GM12878 (cell line): ENCODE data around the gene MIPOL1. TPM values are rescaled to one million over a fixed set of nuclear protein-coding genes. Genes with fewer than 3 reads are reported as not detected.

Experiments
- ATAC-seq: fragments of 200-7000 bp; cut with Tn5 transposase; 3 replicates; pipeline ENCODE4 v1.9.1; 2020; ENCODE audit warnings: mild to moderate bottlenecking, moderate library complexity
- BruUV-seq: library from RNA; stranded (reverse); fragments of 400-500 nt; replicated peaks from 2 replicates; lab custom pipeline; 2021; lab: Mats Ljungman, UMichigan
- CTCF ChIA-PET: fragments of 300-600 bp; sonication (Branson Sonifier 250); formaldehyde crosslinking; extraction: SDS; loops from one replicate; lab custom pipeline; 2021; ENCODE audit warnings: inconsistent platforms; lab: Yijun Ruan, JAX
- POLR2A ChIA-PET: fragments of 350-600 bp; formaldehyde crosslinking; extraction: SDS; loops from one replicate; lab custom pipeline; 2021; ENCODE audit warnings: inconsistent platforms; lab: Charles Lee
- RAD21 ChIA-PET: fragments of 300-600 bp; sonication (Branson Sonifier 250); formaldehyde crosslinking; loops from one replicate; lab custom pipeline; 2023; ENCODE audit warnings: antibody characterized with exemption; ENCODE audit not compliant: unreplicated experiment; lab: Charles Lee
- SMC1A ChIA-PET: fragments of 300-600 bp; sonication (Branson Sonifier 250); formaldehyde crosslinking; loops from one replicate; lab custom pipeline; 2023; ENCODE audit not compliant: unreplicated experiment, uncharacterized antibody; lab: Charles Lee
- DNase-seq: peaks from one replicate; pipeline ENCODE4 v3.0.0-alpha.2; 2011; ENCODE audit warnings: low read depth, low spot score
- FAIRE-seq: peaks from 3 replicates; lab custom pipeline; 2011; peaks lifted over from hg19 to GRCh38; lab: Jason Lieb, UNC
- H2AFZ ChIP-seq: 2 replicates; pipeline ENCODE4 v1.6.0; 2011; ENCODE audit warnings: low read depth, low read length, control low read depth; ENCODE audit not compliant: control insufficient read depth
- H3K27ac ChIP-seq: 2 replicates; pipeline ENCODE4 v1.5.1; 2011; ENCODE audit warnings: control low read depth; ENCODE audit not compliant: control insufficient read depth, insufficient read depth
- H3K27me3 ChIP-seq, 2 experiments: replicated peaks in 1 of 2; 2 replicates each; pipeline versions ENCODE4 v1.6.0 to v1.6.1; 2011; ENCODE audit warnings: low read length in 1 of 2; ENCODE audit not compliant: control insufficient read depth in 2 of 2, insufficient read depth in 2 of 2
- H3K36me3 ChIP-seq, 2 experiments: 2 replicates each; pipeline ENCODE4 v1.5.1; 2011; ENCODE audit warnings: low read length in 1 of 2; ENCODE audit not compliant: control insufficient read depth in 2 of 2, insufficient read depth in 2 of 2
- H3K4me1 ChIP-seq: 2 replicates; pipeline ENCODE4 v1.6.1; 2011; ENCODE audit warnings: mild to moderate bottlenecking, low read length, moderate library complexity, mixed read lengths; ENCODE audit not compliant: control insufficient read depth, insufficient read depth
- H3K4me2 ChIP-seq: 2 replicates; pipeline ENCODE4 v1.6.0; 2011; ENCODE audit warnings: control low read depth; ENCODE audit not compliant: control insufficient read depth, insufficient read depth
- H3K4me3 ChIP-seq: fragments of 200-600 bp; sonication (generic); 2 replicates; pipeline ENCODE4 v1.5.1; 2016
- H3K79me2 ChIP-seq: 2 replicates; pipeline ENCODE4 v1.6.0; 2011; ENCODE audit warnings: low read length; ENCODE audit not compliant: control insufficient read depth, insufficient read depth
- H3K9ac ChIP-seq: 2 replicates; pipeline ENCODE4 v1.8.0; 2011; ENCODE audit warnings: low read length, control low read depth, mixed read lengths; ENCODE audit not compliant: control insufficient read depth, insufficient read depth
- H3K9me3 ChIP-seq: replicated peaks from 3 replicates; pipeline ENCODE4 v1.5.1; 2011; ENCODE audit warnings: mild to moderate bottlenecking, low read length; ENCODE audit not compliant: control insufficient read depth, insufficient read depth
- H4K20me1 ChIP-seq: 2 replicates; pipeline ENCODE4 v1.6.0; 2011; ENCODE audit not compliant: control insufficient read depth, insufficient read depth
- BACH1 ChIP-seq: fragments of 450-650 bp; IDR thresholded peaks from 2 replicates; pipeline ENCODE4 v1.6.1; 2017; ENCODE audit warnings: mild to moderate bottlenecking, borderline replicate concordance
- BRCA1 ChIP-seq: IDR thresholded peaks from 2 replicates; pipeline ENCODE4 v1.6.1; 2011; ENCODE audit warnings: low read depth, low read length, improper control_type of control experiment
- CTCF ChIP-seq, 3 experiments: IDR thresholded peaks in 2 of 3; conservative IDR thresholded peaks in 1 of 3; 2 replicates each; pipeline ENCODE4 v1.5.1; 2011; ENCODE audit warnings: low read depth in 3 of 3, low read length in 3 of 3, mild to moderate bottlenecking in 3 of 3, control low read depth in 2 of 3, moderate library complexity in 2 of 3, inconsistent platforms in 1 of 3, mixed read lengths in 1 of 3; ENCODE audit not compliant: control insufficient read depth in 2 of 3, insufficient read depth in 1 of 3; ENCODE audit errors: extremely low read depth in 1 of 3
- EZH2 ChIP-seq: IDR thresholded peaks from 2 replicates; pipeline ENCODE4 v1.6.1; 2012; ENCODE audit warnings: low read depth, mild to moderate bottlenecking, control low read depth, inconsistent platforms, low read length, borderline replicate concordance; ENCODE audit not compliant: control insufficient read depth
- FOXM1 ChIP-seq: IDR thresholded peaks from 2 replicates; pipeline ENCODE4 v1.6.1; 2012; ENCODE audit warnings: low read depth, mild to moderate bottlenecking, inconsistent platforms, low read length, moderate library complexity
- MEF2B ChIP-seq: fragments of 450-650 bp; IDR thresholded peaks from 2 replicates; pipeline ENCODE4 v1.6.1; 2018; ENCODE audit warnings: mild to moderate bottlenecking, moderate library complexity; ENCODE audit not compliant: partially characterized antibody, poor library complexity, severe bottlenecking
- NR2C2 ChIP-seq: IDR thresholded peaks from 2 replicates; pipeline ENCODE4 v1.6.1; 2011; ENCODE audit warnings: borderline replicate concordance, low read depth; ENCODE audit not compliant: control insufficient read depth, insufficient read length
- POLR2A ChIP-seq: IDR thresholded peaks from 2 replicates; pipeline ENCODE4 v1.6.1; 2011; ENCODE audit warnings: low read depth, mild to moderate bottlenecking, low read length
- SMAD5 ChIP-seq: IDR thresholded peaks from 2 replicates; pipeline ENCODE4 v1.6.1; 2016; ENCODE audit warnings: antibody characterized with exemption, low read depth
- SMARCA5 ChIP-seq: fragments of 450-650 bp; IDR thresholded peaks from 2 replicates; pipeline ENCODE4 v1.6.1; 2017; ENCODE audit warnings: mild to moderate bottlenecking
- STAT1 ChIP-seq: fragments of 450-650 bp; conservative IDR thresholded peaks from 2 replicates; pipeline ENCODE4 v1.6.1; 2014; ENCODE audit warnings: antibody characterized with exemption, mild to moderate bottlenecking
- TCF3 ChIP-seq: IDR thresholded peaks from 2 replicates; pipeline ENCODE4 v1.6.1; 2012; ENCODE audit warnings: low read depth, mild to moderate bottlenecking, low read length, borderline replicate concordance; ENCODE audit not compliant: insufficient read depth
- WGBS: methylation state at CpG from one replicate; pipeline ENCODE4 v1.1.6; 2016; ENCODE audit warnings: low lambda C conversion rate; ENCODE audit not compliant: insufficient replicate concordance, insufficient coverage; ENCODE audit errors: missing lambda C conversion rate; 5-methylcytosine and 5-hydroxymethylcytosine counted together
- in situ Hi-C: fragments of 300-500 bp; cut with MboI; formaldehyde crosslinking; loops from 9 replicates; pipeline ENCODE4 v1.14.3; 2018; ENCODE audit warnings: mixed read lengths
- intact Hi-C: fragments of 100-400 bp; cut with micrococcal nuclease; formaldehyde crosslinking; loops from one replicate; pipeline ENCODE4 v1.14.2; 2022; ENCODE audit not compliant: unreplicated experiment
- polyA plus RNA-seq, 11 experiments: library from polyadenylated mRNA; depleted of rRNA in 4 of 11; unstranded in 6 of 11; stranded (reverse) in 5 of 11; fragments of >200 nt; fragmentation: Nextera tagmentation in 4 of 11; fragmentation: Illumina TruSeq in 1 of 11; extraction: Ambion mirVana in 4 of 11; extraction: Trizol in 1 of 11; gene quantifications; 1 replicate in 1 of 11; 2 replicates in 10 of 11; pipeline versions ENCODE4 v1.2.1 to v1.2.3, GENCODE V29; 2011 to 2016; ENCODE audit warnings: inconsistent platforms in 2 of 11, missing spikeins in 2 of 11, low read depth in 1 of 11
- total RNA-seq, 4 experiments: library from RNA; depleted of rRNA in 3 of 4; stranded (reverse); fragments of >200 nt in 3 of 4; fragmentation: Illumina TruSeq in 1 of 4; extraction: Trizol in 1 of 4; gene quantifications; 2 replicates each; pipeline versions ENCODE4 v1.2.1 to v1.2.3, GENCODE V29; 2013 to 2021
- TF ChIP-seq, protein P1 (sequence below): fragments of 150-350 bp; IDR thresholded peaks from 2 replicates; pipeline ENCODE4 v1.6.1; 2014; ENCODE audit warnings: mild to moderate bottlenecking, low read depth, low read length
- TF ChIP-seq, protein P2 (sequence below): fragments of 150-350 bp; IDR thresholded peaks from 2 replicates; pipeline ENCODE4 v1.6.1; 2016; ENCODE audit warnings: low read depth, low read length
- TF ChIP-seq, protein P3 (sequence below): IDR thresholded peaks from 2 replicates; pipeline ENCODE4 v1.6.1; 2011; ENCODE audit warnings: borderline replicate concordance, low read depth, mild to moderate bottlenecking, moderate library complexity, low read length; ENCODE audit not compliant: insufficient read depth, poor library complexity, severe bottlenecking

Gene MIPOL1
- total and polyA plus RNA-seq, 10 of the 15 experiments (the other 5 are each of a cell fraction or from before 2014, with no cell fraction given) = 0.06 TPM; not detected in 9

DNA sequence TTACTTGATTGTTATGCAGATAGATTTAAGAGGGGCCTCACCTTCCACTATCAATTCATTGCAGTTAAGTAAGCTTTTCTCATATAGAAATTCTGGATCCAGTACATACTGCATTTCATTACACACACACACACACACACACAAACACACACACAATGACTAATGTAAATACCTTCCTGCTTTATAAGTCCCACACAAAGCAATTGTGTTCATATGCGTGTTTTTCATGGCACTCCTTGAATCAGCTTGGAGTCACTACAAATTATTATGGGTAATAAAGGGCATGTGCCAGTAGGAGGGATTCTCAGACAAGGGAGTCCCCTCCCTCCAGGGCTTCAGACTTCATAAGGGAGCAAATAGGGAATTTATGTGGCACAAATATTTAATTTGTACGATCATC, 4.5 kb downstream of the MIPOL1 start:
- TF ChIP-seq POLR2A (no peak), STAT1 (no peak), NR2C2 (no peak), BACH1 (no peak), CTCF (IDR thresholded peaks at IDR 0.05 in 2 of 3, conservative IDR thresholded peaks at IDR 0.05 in 1 of 3; ENCODE audit: control insufficient read depth in 2 of 3, extremely low read depth in 1 of 3, insufficient read depth in 1 of 3, low read depth in 3 of 3, low read length in 3 of 3) (no peak), SMARCA5 (no peak), SMAD5 (no peak), FOXM1 (no peak), TCF3 (no peak), EZH2 (no peak), BRCA1 (no peak), MEF2B (no peak)
- TF ChIP-seq, protein P1, sequence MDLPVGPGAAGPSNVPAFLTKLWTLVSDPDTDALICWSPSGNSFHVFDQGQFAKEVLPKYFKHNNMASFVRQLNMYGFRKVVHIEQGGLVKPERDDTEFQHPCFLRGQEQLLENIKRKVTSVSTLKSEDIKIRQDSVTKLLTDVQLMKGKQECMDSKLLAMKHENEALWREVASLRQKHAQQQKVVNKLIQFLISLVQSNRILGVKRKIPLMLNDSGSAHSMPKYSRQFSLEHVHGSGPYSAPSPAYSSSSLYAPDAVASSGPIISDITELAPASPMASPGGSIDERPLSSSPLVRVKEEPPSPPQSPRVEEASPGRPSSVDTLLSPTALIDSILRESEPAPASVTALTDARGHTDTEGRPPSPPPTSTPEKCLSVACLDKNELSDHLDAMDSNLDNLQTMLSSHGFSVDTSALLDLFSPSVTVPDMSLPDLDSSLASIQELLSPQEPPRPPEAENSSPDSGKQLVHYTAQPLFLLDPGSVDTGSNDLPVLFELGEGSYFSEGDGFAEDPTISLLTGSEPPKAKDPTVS = no peak
- TF ChIP-seq, protein P2, sequence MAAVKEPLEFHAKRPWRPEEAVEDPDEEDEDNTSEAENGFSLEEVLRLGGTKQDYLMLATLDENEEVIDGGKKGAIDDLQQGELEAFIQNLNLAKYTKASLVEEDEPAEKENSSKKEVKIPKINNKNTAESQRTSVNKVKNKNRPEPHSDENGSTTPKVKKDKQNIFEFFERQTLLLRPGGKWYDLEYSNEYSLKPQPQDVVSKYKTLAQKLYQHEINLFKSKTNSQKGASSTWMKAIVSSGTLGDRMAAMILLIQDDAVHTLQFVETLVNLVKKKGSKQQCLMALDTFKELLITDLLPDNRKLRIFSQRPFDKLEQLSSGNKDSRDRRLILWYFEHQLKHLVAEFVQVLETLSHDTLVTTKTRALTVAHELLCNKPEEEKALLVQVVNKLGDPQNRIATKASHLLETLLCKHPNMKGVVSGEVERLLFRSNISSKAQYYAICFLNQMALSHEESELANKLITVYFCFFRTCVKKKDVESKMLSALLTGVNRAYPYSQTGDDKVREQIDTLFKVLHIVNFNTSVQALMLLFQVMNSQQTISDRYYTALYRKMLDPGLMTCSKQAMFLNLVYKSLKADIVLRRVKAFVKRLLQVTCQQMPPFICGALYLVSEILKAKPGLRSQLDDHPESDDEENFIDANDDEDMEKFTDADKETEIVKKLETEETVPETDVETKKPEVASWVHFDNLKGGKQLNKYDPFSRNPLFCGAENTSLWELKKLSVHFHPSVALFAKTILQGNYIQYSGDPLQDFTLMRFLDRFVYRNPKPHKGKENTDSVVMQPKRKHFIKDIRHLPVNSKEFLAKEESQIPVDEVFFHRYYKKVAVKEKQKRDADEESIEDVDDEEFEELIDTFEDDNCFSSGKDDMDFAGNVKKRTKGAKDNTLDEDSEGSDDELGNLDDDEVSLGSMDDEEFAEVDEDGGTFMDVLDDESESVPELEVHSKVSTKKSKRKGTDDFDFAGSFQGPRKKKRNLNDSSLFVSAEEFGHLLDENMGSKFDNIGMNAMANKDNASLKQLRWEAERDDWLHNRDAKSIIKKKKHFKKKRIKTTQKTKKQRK = no peak
- TF ChIP-seq, protein P3, sequence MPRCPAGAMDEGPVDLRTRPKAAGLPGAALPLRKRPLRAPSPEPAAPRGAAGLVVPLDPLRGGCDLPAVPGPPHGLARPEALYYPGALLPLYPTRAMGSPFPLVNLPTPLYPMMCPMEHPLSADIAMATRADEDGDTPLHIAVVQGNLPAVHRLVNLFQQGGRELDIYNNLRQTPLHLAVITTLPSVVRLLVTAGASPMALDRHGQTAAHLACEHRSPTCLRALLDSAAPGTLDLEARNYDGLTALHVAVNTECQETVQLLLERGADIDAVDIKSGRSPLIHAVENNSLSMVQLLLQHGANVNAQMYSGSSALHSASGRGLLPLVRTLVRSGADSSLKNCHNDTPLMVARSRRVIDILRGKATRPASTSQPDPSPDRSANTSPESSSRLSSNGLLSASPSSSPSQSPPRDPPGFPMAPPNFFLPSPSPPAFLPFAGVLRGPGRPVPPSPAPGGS = no peak
- TF ChIP-seq, all 136 proteins: peak for 0
- ChIA-PET SMC1A (no interaction called here), RAD21 (no interaction called here), CTCF (interaction anchor here (1.6 kb wide), 1 partner anchor 28 kb away, joined by 4 read pairs; no protein-coding TSS in a partner anchor), POLR2A (no interaction called here)
- Histone ChIP-seq H3K27me3 (no peaks in the 10 kb centered on the region), H3K4me3 (no peak overlapping the region), H2AFZ (no peak overlapping the region), H3K4me1 (no peaks in the 10 kb centered on the region), H3K36me3 (no peaks in the 10 kb centered on the region), H3K9ac (no peak overlapping the region), H3K4me2 (no peak overlapping the region), H3K79me2 (no peaks in the 10 kb centered on the region), H3K27ac (no peak overlapping the region), H4K20me1 (no peaks in the 10 kb centered on the region), H3K9me3 (no peaks in the 10 kb centered on the region; the same call in 2 of the 3 replicates)
- no peak for ATAC-seq
- no peak for FAIRE-seq
- 24% methylated on average over 2 of the region's 2 CpGs for WGBS
- intact Hi-C loops (no loop called here), in situ Hi-C loops (no loop called here)
- DNase-seq = no peak
- BruUV-seq = no TSS peak
